GM18858 (cell line): ENCODE results near the gene GREM1.

Experiments used
- ATAC-seq: cut with Tn5 transposase; IDR thresholded peaks from one replicate; pipeline ENCODE4 v1.9.1; 2021; ENCODE audit not compliant: unreplicated experiment

The GREM1 gene

DNA sequence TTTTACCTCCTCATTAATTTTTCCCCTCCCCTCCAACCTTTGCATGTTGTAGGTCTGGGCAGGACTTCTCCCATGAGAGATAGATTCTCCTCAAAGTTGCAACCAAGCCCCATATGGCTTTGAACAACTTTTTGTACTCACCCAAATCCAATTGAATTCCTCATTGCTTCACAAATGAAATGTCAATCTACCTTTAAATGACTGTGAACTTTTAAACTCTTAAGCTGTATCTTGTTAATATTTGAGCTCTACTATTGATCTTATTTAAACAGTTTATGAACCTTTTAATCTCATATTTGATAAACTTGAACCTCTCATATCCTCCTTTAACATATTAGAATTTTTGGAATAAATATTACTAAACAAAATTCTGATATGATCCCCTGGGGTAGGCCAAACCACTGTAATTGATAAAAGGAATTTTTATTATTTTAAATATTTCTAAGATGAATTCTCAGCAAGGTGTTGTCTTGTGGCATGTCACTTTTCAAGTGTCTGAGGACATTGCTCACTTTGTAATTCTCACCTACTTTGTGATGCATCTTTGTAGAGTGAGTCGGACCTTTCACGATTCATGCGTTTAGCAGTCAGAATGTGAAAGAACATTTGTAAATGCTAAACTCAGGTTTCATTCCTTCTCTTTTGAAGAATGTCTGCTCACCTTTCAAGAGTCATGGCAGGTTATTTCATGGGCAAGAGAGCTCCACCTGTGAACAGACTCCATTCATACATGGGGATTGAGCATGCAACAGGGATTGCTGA is 23.4 kb upstream of the GREM1 start:
- no peak for ATAC-seq

DNA sequence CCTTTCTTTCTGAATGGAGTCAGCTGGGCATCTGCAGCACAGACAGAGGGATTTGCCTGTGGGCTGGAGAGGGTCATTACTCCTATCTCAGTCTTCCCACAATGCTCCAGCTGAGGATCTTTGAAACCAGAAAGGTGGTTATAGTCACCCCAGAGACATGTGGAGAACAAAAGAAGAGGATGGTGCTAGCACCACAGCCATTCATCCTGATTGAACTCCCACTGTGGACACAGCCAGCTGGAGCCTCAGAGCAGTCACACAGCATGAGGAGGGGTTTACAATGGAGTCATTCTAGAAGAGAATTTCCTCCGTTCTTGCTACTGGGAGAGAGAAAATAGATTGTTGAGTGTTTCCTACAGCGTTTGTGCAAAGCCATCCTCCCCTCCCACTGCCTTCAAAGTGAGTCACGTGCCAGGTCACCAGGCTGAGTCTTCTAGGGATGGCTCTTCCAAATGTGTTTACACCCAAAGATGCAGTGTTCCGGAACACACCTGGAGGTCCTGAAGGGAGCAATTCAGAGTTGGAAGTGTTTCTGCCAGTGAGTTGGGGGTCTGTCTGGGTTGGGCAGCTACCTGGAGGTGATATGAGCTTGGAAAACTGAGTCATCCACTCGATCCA is 18.9 kb upstream of the GREM1 start:
- ATAC-seq = no peak

DNA sequence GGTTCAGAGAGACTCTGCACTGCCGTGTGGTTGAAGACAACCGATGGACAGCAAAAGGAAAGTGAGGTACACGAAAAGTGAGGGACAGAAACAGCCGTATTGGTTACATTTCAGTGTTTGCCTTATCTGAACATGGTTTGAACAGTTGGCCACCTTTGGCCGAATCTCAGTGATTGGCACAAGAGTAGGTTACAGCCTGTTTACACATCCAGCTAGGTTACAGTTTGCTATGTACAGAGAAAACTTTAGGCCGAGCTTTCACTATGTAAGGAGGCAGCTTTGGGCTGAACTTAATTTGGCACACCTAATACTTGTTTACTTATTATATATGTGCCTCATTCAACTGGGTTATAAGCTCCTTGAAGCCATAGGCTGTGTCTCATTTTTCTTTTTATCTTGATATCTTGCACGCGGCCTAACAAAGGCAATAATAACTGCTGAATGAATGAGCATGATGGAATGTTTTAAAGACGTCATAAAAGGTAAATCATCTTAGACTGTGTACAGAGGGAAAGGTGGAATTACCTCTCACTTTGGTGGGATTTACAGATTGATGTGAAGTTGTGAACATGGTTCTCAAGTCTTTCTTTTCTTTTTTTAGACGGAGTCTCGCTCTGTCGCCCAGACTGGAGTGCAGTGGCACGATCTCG is 17.2 kb upstream of the GREM1 start:
- ATAC-seq = no peak

DNA sequence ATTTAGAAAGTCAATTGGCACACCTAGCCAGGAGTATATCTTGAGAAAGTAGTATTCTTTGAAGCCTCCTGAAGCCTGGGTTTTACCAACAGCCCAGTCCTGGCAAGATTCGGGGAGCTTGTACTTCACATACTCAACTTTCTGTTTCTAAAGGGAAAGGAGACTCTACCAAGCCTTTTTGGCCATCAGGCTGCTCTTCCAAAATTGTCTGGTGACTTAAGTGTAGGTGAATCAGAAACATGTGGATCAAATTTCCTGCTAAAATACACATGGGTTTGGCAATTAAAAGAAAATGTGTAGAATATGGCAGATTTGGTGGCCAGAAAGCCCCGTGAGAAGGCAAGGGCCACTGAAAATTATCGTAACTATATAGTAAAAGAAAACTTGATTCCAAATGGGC is 15.9 kb upstream of the GREM1 start:
- ATAC-seq = no peak

DNA sequence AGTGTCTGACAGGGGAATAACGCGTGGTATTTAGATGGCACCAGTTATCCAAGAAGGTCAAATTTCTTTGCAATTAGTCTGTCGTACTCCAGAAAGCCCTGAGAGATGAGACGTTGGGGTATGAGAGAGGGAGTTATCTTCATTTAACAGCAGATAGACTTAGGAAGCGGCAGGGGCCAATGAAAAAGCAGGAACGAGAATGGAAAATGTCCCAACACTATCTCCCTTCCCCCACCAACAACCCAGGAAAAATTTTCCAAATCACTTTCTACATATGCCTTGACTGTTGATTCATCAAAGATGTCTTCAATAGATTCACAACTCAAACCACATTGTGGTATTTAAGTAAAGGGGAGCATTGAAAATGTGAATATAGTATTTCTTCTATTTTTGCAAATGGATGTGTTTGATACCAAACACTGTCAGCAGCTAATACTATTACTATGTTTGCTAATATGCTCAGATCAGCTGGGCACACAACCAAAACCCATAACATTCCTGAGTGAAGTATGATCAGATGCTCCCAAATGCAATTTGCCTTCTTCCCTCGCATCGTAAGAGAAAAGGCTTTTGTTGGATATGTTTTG is 13.3 kb upstream of the GREM1 start:
- ATAC-seq = no peak

DNA sequence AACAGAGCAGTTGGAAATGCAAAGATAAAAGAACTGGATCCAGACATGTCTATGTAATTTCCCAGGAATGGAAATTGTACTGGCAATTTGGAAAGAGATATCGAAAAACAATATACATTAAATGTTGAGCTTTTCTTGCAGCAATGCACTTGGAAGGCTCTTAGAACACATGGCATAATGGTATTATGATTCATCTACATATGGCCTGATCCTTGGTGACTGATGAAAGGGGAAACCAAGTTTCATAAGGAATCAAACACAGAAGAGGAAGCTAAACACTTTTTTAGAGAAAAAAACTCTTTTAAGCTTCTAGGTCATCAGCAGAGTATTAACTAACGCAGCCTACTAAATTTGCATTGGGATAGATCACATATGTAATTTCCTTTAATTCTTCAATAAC is 12.4 kb upstream of the GREM1 start:
- no peak for ATAC-seq

DNA sequence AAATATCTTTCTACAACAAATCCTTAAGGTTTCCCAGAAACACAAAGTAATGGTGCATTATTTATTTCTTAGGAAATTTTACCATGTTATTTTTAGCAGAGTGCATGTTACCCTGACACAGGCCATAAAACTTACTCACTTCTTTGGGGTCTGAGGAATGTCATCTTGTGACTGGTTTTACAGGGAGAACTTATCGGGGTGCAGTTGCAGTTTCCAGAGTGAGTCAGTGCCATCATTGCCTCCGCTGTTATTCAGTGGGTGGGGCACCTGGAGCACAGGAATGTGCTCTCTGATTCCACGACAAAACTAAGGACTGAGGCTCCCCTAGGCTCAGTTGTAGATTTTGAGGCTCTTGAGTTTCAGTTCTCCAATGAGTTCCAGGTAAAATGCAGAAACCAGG is 11.1 kb upstream of the GREM1 start:
- no peak for ATAC-seq

DNA sequence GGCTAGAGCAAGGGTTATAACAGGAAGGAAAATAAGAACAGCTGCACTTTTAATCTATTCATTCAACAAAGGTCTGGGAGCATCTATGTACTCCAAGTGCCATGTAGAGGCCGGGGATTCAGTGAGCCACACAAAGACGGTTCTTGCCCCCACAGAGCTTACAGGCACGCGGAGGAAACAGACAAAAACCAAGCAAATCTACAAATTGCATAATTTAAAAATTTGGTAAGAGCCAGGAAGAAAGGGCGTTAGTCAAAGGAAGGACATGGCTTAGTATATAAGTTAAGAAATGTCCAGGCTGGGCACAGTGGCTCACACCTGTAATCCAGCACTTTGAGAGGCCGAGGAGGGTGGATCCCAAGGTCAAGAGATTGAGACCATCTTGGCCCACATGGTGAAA is 10.4 kb upstream of the GREM1 start:
- ATAC-seq = no peak

DNA sequence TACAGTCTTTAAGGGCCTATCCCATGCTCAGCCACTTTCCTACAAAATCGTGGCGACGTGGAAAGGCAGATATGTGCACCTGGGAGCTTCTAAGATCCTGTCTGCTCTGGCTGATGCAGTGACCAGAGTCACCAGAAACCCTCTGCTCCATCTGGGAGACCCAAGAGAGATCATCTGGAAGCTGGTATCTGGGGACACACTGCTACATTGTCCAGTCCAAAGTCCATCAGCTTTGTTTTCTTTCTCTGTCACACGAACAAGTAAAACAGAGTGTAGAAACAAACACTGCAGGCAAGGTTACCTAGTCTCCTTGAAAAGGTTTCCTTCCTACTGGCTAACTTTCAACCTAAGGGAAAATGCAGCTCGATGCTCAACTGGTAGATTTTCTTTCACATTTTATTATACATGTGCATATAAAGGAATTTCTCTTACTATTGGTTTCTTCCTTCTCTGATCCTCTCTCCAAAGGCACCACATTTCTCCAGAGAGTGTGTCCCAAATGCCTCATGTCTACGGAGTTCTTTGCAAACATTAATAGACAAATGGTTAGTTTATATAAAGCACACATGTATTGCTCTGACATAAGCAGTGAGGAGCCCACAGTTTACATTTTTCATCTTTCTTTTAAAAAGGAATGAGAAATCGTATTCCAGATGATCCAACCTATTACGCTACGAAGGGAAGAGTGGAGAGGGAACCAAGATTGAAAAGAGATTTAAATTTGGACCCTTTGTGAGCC is 8.3 kb upstream of the GREM1 start:
- no peak for ATAC-seq

DNA sequence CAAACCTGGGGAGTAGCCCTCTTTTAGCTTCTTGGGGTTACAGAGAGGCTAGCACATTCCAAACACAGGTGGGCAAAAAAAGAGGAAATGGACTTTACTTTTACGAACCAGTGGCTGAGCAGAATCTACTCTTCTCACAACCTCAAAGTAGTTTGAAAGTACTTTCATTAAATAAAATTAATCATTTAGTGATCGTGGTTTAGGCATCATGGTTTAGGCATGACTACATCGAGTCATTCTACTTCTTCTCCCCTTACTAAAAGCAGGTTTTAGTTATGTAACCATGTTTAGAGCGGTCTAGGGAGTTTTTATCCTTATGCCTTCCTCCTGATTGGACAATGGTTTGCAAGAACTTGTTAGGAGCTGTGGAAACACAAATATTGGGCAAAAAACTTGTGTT is 2.5 kb upstream of the GREM1 start:
- no peak for ATAC-seq

DNA sequence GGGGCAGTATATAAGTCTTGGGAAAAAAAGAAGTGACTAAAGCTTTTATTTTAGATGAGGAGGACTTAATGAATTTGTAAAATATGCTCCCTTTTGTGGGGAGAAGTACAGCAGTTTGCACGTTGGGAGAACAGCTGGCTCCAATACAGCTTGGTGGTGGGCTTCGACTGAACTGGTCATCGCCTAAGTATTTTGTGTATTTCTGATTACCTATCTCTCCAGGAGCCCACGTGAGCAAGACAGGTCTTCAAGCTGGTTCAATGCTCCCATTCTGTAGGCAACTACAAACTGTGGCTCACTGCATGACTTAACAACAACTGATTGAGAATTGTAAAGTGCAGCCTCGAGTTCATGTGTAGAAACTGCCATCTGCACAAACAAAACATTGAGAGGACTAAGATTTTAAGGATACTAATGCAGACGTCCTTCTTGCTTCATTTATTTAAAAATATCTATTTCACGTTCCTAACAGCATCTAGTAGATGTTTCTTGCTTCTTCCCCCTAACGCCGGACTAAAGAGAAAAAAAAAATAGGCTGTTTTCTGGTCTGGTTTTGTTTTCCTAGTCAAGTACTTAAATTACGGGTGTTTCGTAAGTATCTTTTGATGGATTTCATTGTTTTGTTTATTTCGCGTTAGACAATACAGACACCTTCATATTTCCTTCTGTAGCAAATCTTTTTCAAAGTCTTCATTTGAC is 1.4 kb upstream of the GREM1 start:
- ATAC-seq = no peak

DNA sequence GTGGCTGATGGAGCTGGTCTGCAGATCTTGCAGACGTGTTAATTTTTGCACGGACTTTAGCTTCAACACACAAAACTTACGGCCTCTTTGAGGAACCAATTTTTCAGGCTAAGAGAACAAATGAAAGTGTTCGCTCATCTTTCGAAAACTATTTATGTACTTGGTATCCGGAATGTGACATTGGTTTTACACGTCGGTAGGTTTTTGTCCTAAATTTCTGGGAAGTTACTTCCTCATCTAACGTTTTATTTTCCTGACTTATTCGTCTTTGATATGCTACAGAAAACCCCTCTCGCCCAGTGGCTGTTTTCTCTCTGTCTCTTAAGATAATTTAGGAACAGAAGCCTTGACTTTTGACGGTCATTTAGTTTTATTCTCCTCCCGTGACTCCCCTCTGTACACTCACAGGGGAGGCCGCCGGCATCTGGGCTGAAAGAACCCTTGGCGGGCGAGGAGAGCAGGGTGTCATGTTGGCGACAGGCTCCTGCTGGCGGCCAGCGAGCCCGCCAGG is 834 bp upstream of the GREM1 start:
- no peak for ATAC-seq

DNA sequence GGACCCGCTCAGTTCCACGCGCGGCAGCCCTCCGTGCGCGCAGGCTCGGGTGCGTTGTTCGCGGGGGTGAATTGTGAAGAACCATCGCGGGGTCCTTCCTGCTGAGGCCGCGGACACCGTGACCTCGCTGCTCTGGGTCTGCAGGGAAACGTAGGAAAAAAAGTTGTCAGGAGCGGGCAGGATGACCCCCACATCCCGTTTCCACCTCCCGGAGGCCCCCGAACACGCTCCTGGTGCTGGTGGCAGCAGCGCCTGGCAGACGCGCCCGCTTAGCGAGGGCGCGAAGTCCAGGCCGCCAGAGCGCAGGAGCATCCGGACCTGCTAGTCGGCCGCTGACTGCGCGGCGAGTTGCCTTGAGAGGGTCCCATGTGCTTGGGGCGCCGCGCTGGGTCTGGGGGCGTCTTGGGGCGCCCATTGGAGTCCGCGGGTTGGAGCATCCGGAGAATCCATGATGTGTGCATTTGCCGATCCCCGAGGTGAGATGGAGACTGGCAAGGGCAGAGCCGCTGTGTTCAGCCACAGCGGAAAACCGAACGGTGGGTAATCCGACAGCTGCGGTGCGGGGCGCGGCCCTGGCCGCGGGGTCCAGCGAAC is 520 bp downstream of the GREM1 start:
- ATAC-seq = no peak

DNA sequence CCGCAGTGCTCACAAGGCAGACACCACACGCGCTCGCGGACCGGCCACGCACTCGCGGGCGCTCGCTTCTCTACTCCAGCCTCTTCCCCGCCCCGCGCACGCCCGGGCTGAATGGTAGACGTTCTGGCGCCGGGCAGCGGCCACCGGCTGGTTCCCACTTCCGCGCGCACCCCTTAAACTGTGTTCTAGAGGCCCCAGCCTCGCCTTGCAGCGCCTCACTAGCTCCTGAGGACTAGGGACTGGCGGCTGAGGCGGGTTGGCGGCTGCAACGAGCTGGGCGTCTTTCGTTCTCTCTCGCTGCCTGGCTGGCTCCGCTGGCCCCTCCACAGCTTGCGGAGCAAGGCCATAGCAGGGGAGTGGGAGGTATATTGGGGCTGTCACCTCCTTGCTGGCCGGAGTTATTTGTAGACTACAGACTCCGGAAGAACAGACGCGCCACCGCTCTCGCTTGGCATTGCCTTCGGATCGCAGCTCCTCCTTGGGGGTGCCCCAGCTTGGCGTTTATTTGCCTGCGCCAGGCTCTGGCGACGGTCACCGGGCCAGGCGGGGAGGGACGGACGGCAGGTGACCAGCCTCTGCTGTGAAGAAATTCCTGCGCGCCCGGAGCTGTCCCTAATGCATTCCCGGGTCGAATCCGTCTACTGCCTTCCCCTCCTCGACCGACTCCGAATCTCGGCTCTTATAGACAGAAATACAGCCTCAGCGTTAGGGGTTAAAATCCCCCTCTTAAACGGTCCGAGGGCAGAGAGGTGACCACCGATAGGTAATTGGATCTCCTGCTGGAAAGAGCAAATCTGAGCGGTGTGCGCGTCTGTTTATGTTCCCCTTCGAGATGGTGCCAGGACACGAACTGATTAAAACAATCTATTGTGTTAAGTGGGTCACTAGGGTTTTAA is 1.3 kb downstream of the GREM1 start:
- ATAC-seq = no peak

DNA sequence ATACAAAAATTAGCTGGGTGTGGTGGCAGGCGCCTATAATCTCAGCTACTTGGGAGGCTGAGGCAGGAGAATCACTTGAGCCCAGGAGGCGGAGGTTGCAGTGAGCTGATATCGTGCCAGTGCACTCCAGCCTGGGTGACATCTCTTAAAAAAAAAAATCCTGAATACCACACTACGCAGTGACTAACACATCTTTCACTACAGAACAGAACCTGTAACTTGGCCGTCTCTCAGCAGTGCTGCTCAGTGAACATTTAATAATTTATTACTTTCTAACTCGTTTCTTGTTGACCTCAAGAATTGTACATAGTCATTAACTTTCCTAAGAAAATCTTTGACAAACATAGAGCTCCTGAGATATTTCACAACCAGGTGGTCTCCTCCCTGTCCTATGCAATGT is 3.8 kb downstream of the GREM1 start:
- no peak for ATAC-seq

DNA sequence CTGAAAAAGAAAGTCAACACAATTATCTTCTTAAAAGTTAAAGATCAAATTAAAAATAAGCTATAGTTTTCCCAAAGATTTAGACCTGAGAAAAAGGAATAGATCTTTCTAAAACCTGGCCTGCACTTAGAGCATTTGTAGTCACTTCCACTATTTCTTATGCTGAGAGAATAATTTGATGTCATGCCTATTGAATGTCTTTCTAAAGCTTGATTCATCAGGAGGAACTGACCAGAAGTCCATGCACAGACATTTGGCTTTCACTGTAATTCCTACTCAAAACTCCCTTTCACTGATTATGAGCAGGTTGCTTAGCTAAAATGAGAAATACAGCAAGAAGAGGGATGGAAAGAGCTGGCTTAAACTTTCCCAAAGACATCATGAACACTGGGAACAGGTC is 4.3 kb downstream of the GREM1 start:
- no peak for ATAC-seq

DNA sequence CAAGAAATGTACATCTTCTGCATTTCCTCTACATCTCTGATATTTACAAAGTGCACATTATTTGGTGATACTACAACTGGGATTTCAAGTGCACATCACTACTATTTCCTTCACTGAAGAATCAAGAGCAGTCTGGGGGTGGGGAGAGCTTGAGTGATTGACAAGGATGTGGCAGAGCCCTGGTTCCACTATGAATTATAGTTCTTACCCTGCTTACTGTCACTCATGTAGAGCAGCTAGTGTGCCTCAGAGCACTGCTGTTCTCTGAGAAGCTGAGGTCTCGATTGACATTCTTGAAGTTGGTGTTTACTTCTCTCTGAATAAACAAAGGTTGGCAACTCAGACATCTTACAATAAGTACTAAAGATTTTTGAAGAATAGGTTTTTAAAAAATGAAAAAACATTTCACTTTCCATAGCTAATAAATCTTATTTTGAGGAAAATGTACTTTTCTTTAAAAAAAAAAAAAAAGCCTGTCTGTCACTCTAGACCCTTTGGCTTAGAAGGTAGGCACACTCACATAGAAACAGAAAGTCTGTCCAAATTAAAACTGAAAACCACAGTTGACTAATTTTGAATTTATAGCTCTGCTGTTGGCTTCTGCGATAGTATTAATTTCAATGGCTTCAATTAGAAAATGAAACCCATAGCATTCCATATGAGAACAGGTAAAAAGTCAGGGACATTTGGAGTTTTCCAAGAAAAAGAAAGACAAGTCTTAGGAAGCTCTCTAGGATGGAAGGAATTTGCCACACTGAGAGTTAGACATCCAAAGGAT is 5.6 kb downstream of the GREM1 start:
- ATAC-seq = peak; percentile 91

DNA sequence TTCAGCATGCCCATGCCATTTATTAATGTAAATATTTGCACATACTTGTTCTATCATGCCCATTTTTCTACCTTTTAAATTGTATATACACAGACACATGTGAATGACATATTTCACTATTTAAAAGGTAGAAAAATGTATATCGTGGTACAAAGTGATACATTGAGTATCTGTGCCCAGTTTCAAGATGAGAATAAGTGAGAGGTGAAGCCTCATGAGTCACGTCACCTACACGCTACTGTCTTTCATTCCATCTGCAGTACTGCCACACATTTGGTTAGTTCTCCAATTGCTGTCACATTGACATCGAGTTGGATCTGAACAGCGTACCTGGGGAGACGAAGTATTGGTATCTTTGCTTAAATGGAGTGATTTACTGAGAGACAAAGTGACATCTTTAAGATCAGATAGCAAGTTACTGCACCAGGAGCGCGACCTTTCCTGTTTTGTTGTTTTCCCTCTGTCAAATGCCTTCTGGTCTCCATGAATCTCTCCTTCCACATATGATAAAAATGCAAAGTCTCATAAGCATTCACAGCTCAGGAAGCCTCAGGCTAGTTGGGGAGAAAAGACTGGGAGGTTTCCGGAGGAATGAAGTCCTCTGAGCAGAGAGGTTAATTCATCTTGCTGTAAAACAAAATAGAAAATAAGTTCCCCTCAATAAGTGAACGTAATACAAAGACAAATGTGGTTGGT is 12.0 kb downstream of the GREM1 start:
- no peak for ATAC-seq
